GM19463 (cell line): ENCODE data around the gene CERK.

Experiments used
- ATAC-seq: cut with Tn5 transposase; IDR thresholded peaks from one replicate; pipeline ENCODE4 v1.9.1; 2021; ENCODE audit warnings: mild to moderate bottlenecking, moderate library complexity; ENCODE audit not compliant: unreplicated experiment

CERK gene

DNA sequence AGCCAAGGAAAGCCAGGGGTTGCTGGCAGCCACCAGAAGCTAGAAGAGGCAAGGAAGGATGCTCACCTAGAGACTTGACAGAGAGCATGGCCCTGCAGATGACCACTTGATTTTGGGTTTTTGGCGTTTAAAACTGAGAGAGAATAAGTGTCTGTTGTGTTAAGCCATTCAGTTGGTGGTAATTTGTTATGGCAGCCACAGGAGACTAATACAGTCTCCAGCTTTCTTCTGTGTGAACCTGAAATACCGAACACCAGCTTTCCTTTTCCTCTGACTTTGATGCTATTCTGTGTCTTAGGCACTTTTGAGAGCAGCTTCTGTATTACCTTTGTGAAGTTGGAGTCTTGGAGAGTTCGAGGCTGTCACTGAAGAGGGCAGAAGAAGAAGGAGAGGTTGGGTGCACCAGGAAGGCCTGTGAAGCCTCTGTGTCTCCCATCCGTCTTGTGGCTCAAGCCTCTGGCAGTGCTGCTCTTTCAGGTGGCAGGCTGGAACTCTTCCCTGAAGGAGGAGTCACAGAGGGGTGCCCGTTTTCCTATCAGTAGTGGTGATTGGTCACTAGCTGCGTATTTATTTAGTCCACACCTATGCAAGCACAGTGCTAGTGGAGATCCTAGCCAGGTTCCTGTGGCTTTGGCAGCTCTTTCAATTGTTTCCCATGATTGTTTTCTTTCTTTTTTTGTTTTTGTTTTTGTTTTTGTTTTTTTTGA lies 26.9 kb upstream of the CERK start:
- no peak for ATAC-seq

DNA sequence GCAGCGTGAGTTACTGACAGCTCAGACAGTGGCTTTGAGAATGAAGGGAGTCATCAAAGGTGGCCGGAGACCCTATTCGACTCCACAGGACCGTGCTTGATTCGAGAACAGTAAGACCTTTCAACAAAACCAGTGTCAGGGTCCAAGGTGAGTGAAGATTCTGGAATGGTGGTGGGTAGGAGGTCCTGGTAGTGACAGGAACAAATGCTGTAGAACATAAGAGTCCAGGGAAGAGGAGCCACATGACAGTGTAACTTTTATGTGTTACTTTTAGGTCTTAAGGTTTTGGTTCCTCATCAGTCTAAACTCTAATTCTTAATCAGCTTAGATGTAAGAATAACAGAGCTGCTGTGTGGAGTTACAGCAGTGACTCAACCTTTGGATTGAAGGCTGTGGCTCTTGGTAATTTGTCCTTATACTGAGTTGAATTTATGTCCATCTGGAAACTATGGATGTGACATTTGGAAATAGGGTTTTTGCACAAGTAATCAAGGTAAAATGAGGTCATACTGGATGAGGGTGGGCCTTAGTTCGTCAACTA lies 26.2 kb upstream of the CERK start:
- no peak for ATAC-seq

DNA sequence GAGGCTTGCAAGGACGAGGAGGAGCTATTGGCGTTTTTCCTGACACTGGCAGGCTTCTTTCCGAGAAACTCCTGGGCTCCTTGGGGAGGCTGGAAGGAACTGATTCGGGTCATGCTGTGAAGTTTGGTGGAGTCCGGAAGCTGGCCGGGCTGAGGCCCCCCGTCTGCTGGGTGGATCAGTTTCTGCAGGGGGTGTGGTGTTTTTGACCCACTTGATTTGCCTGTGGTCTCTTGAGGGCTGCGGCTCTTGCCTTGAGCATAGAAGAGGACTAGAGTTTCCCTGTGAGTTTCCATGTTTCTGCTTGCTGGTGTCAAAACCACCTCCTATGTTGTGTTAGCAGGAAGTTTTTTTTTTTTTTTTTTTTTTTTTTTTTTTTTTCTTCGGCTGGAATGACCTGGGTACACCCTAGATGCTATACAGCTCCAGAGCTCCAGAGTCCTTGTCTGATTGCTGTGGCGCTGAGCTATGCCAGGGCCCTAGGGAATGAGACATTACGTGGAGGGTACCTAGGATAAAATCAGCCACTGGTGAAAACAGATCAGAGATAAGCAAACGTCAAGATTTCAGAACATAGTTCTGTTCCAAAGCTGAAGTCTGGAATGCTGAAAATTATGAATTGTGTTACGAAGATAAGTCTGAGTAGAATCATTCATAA lies 25.1 kb upstream of the CERK start:
- ATAC-seq: peak; percentile 59

DNA sequence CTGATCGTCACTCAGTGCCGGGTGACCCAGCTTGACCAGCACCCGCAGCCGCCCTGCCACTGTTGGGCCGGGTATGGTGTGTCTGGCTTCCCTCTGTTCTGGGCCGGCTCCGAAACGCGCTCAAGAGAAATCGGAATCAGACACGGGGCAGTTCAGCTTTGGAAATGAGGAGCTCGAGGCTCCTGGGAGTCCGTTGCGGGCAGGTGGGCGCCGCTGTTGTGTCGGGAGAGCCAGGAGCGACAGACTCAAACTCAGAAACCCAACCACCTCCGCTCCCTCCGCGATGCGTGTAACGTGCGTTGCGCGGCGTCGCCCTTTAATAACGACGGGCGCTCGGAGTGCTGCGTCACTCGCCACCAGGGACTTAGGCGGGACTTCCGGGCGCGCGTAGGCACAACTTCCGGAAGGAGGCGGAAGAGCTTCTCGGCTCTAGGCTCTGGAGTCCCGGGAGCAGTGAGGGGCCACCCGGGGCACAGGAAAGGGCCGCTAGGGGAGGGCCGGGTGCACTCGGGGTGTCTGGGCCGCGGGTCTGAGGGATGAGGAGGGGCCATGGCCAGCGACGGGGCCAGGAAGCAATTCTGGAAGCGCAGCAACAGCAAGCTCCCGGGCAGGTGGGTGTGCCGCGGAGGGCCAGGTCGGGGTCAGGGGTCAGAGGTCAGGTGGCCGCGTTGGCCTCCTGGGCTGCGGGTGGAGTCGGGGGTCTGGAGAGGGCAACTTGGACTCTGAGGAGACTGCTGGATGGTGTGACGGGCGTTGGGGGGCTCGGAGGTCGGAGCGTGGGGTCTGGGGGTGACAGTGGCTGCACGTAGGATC lies 24.4 kb upstream of the CERK start, which contains the start of gene TBC1D22A:
TBC1D22A (plus strand) TSS at position 413 of the 813 bp plus-strand sequence; CDS start at position 550, 137 bp downstream.
- ATAC-seq: peak; percentile 70

DNA sequence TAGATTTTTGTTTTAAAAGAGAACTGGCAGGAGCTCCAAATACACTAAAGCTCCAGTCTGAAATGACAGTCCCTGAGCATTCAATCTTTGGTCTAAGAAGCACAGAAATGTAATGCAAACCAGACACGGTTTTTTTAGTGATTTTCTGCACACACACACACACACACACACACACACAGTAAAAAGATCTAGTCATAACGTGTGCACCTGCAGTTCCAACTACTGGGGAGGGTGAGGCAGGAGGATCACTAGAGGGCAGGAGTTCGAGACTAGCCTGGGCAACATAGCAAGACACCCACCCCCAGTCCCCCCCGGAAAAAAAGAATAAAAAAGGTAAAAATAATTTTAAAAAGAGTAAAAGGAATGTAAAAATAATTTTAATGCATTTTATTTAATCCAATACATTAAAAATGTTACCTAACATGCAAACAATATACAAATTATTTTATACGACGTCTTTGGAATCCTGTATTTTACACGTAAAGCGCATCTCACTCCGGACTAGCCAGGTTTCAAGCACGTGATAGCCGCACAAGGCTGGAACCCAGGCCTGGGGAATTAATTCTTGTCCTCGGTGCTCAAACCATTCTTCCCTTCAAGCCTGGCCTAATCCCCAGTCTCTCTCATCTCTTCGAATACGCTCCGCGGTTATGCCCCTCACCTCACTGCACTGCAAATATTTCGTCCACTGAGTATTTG lies 23.6 kb upstream of the CERK start:
- ATAC-seq: no peak

DNA sequence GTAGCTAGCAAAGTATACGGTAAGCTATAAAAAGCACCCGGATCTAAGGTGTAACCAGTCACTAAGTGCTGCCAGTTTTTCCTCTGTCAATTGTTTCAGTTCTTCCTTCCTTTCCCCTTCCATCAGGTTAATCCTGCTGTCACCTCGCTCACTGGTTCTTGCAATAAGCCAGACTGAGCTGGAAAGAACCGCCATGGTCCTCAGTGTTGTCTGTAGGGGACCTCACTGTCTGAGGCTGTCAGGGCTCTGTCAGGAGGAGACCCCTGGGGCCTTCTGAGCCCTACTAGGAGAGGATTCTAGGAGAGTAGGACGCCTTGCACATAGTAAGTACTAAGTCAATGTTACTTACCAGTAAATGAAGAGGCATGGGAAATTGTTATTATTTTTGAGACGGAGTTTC lies 23.0 kb upstream of the CERK start:
- ATAC-seq: no peak

DNA sequence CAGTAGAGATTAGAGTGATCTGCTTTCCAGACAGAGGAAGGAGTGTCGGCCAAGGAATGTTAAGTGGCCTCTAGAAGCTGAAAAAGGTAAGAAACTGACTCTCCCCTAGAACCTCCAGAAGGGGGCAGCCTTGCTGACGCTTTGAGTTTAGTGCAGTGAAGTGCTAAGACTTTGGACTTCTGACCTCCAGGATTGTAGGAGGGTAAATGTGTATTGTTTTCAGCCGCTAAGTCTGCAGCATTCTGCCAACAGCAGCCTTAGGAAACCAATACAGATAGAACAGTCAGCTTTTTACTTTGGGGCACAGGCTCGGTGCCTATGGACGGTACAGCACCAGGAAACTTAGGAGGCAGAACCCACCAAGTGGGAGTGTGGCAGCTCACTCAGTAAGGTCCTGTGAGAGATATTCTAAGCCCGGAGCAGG lies 20.8 kb upstream of the CERK start:
- ATAC-seq: no peak

DNA sequence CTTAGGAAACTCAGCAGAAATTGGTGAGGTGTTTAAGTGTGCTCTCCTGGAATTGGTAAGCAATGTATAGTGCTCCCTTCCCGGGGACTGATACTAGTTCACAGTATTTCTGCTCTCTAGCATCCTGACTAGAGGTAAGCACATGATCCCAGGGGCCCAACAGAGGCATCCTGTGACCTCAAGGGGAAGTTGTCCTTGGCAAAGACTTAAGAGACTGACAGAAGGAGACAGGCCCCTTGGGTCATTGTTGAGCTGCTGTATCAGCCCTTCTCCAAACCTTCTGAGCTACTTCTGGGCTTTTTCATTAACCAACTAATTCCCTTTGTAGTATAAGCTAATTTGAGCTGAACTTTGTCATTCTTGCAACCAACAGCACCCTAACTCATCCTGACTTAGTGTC lies 20.1 kb upstream of the CERK start:
- ATAC-seq: no peak

DNA sequence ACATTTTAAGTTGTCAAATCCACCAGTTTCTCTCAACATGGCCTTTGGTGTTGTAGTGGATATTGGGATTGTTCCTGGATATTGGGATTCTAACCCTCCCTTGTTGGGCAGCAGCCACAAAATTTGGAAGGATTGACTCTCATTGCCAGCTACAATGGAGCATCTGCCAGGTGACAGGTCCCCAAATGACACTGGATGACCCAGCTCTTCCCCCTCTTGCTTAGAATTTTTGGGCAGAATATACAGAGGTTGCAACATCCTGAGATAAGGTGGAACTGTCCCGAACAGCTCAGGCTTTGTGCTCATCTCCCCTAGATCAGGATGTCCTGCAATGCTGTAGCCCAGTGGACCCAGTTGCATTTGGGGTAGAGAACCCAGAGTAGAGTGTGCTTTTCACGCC lies 19.1 kb upstream of the CERK start:
- ATAC-seq: no peak

DNA sequence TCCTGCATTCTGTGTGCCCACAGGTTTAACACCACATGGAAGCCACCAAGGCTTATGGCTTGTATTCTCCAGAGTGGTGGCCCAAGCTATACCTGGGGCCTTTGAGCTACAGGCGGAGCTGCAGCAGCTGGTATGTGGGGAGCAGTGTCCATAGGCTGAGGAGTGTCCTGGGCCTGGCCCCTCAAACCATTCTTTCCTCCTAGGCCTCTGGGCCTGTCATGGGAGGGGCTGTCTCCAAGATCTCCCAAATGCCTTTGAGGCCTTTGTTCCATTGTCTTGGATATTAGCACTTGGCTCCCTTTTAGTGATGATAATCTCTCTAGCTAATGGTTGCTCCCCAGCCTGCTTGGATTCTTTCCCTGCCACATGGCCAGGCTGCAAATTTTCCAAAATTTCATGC lies 18.0 kb upstream of the CERK start:
- ATAC-seq: no peak

DNA sequence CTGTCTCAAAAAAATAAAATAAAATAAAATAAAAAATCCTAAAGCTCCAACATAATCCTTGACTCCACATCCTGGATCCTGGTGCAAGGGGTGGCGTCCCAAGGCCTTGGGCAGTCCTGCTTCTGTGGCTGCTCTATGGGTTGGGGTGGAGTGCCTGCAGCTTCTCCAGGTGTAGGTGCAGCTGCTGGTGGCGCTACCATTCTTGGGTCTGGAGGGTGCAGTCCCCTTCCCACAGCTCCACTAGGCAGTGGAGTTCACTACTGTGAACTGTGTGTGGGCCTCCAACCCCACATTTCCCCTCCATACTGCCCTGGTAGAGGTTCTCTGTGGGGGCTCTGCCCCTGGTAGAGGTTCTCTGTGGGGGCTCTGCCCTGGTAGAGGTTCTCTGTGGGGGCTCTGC lies 17.5 kb upstream of the CERK start:
- ATAC-seq: no peak

DNA sequence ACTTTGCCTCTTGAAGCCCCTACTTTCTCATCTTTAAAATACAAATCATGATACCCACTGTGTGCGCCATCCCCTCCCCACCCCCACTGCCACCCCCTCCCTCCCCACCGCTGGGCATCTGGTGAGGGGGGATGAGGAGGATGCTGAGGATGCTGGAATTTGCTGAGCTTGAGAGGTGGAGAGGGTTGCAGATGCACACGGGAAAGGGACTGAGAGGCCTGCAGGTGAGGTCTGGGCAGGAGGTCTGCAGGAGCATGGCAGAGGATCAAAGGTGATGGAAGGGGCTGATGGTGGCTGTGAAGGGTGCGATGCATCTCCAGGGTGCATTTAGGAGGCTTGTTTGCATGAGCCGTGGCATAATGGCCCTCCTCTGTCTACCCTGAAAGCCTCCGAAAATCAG lies 16.8 kb upstream of the CERK start:
- no peak for ATAC-seq

DNA sequence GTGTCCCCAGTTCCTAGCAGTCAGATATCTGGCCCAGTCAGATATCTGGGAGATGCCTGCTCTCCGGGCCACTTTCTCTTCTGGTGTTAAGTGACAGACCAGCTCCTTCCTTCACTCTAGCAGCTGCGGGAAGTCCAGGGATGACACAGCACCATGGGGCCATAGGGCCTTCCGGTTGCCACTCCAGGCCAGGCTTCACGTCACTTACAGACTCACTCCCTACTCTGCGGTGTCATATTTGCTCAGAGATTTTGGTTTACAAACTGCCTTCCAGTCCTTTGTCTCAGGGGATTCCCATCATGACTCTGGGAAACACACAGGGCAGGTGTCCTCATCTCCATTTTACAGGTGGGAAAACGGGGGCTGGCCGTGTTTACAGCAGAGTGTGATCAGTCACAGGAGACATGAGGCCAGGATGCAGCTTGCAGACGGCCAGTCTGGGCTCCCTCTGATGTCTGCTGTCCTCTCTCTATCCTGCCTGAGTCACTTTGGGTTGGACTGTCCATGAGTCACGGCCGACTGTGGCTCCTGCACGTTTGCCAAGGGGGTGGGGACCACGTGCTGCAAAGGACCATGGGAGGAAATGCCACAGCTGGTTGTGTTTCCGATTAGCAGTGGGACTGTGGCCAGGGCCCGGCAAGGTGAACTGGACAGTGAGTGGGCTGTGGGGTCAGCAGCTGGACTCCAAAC lies 16.2 kb upstream of the CERK start:
- no peak for ATAC-seq

DNA sequence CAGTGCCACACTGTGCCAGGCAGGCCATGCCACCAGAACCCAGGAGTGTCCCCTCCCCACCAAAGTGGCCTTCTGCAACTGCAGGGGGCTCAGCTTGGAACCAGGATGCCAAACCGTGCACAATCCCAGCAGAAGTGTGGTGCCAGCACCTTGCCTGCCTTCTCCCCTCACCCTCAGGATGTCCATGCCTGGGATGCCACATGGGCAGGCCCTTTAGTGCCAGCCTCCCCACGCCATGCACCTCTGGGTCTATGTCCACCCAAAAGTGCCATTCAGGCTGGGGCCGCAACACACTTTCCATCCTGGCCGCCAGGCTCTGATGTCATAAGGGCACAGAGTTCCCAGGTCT lies 15.7 kb upstream of the CERK start:
- ATAC-seq: no peak

DNA sequence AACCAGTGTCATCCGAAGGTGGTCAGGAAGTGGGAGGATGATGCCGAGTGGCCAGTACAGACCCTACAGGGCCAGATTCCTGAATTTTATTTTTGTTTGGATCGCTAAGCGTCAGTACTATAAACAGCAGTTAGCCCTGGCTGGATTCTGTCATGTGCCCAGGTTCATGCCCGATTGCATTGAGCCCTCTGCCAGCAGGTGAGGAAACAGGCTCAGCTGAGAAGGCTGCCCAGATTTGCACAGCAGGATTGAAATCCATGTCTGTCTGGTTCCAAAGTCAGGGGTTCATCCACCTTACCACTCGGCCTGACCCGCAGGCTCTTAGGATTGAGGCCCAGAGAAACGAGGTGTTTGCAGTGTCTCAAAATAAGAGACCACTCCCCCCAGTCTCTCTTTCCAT lies 15.3 kb upstream of the CERK start:
- ATAC-seq: no peak

DNA sequence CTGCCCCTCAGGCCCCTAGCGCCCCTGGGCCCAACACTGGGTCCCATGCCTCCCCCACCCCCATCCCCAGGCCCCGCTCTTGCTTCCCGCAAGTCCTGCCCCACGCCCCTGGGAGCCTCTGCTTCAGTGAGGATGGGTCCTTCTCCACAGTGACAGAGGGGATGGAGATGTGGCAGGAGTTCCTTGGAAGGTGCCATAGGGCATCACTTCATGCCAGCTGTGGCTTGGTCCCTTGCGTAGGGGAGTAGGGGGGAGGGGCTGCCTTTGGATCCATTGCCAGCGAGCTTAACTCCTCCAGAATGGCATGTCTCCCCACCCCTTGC lies 14.9 kb upstream of the CERK start:
- no peak for ATAC-seq

DNA sequence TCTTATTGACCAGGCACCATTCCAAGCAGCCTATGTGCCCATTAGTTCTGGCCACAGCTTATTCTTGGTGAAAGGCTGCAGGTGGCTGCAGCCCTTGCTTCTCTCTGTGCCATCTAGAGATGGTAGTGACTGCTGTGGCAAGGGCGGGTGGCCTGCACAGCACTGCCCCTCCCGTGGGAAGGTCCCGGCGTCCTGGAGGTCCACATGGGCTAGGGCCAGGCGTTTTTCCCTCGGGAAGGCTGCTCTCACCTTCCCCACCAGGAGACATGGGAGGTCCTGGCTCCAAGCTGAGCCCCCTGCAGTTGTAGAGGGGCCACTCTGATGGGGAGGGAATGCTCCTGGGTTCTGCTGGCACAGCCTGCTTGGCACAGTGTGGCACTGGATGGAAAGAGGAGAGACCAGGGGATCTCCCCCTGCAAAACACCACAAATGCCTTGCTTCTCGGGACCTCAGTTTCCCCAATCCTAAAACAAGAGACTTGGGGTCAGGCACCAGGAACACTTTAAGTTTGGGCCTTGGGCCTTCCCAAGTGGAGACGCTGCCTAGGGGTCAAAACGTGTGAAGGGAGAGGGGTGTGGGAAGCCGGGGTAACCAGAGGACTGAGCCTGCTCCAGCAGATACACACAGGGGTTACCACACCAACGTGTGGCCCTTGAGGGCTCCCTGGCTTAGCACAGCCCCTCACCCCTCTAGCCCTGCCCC lies 14.4 kb upstream of the CERK start:
- no peak for ATAC-seq

DNA sequence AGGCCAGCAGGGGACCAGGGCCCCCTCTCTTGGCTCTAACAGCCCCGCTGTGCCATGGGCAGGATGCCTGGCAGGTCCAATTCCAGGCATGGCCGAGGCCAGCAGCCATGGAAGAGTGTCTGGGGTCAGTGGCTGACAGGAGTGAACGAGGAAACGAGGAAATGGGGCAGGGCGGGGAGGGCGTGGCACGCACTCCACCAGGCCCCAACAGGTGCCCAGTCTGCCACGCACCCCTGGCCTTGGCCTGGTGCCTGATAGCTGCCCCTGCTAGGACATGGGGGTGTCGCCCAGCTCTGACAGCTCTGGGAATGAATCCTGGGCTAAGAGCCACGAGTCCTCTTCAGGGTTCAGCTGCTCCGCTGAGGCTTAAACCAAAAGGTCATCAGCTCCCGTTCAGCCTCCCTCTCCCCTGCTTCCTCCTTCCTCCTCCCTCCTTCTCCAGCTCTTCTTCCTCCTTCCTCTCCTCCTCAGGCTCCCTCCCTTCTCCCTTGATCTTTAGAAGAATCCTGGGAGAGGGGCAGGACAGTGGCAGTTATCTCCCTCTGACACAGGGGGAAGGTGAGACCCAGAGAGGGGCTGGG lies 12.9 kb upstream of the CERK start:
- ATAC-seq: no peak

DNA sequence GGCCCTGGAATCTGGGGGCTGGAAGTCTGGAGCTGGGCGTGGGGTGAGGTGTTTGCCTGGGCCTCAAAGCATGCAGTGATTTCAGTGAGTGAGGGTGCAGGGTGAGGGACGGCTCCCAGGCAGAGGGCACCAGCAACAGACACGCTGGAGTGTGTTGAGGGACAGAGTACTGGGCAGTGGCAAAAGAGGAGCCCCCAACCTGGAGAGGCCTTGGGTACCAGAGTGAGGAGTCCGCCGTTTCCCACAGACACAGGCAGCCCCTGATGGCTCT lies 12.4 kb upstream of the CERK start:
- no peak for ATAC-seq
